Upper lobe of right lung (tissue), 1 donor: ENCODE measurements around the gene PIK3CB. TPM values are rescaled to one million over a fixed set of nuclear protein-coding genes. Genes with fewer than 3 reads are reported as not detected.
"Not testable (repeated sequence)": the region's sequence is repeated elsewhere in the genome, so short reads cannot be mapped to it uniquely, and the experiment has no call there.

ENCODE experiments used
- ATAC-seq: fragments of 200-7000 bp; cut with Tn5 transposase; one replicate; pipeline ENCODE4 v1.9.1; 2020; ENCODE audit warnings: mild to moderate bottlenecking, moderate library complexity
- DNase-seq: peaks from one replicate; pipeline ENCODE4 v3.0.0-alpha.2; 2020
- H3K27ac ChIP-seq: fragments of 200-600 bp; one replicate; pipeline ENCODE4 v1.8.0; 2022
- H3K27me3 ChIP-seq: fragments of 200-600 bp; one replicate; pipeline ENCODE4 v1.8.0; 2022; ENCODE audit warnings: mild to moderate bottlenecking
- H3K36me3 ChIP-seq: fragments of 200-600 bp; one replicate; pipeline ENCODE4 v1.8.0; 2022
- H3K4me1 ChIP-seq: fragments of 200-600 bp; one replicate; pipeline ENCODE4 v1.8.0; 2022
- H3K4me3 ChIP-seq: fragments of 200-600 bp; one replicate; pipeline ENCODE4 v1.8.0; 2022; ENCODE audit warnings: mild to moderate bottlenecking
- H3K9me3 ChIP-seq: fragments of 200-600 bp; one replicate; pipeline ENCODE4 v1.8.0; 2022
- intact Hi-C: fragments of 100-400 bp; cut with DNase I; formaldehyde crosslinking; loops from one replicate; pipeline ENCODE4 v1.11.0; 2022
- total RNA-seq: library from RNA; stranded (reverse); fragmentation: NEBNext Ultra II Directional; extraction: Animal tissue kit (Norgen Biotek cat#: 25700); gene quantifications from one replicate; pipeline ENCODE4 v1.2.1, GENCODE V29; 2021
- TF ChIP-seq, protein P1 (sequence below): fragments of 200-600 bp; IDR thresholded peaks from one replicate; pipeline ENCODE4 v1.8.0; 2022; ENCODE audit warnings: antibody characterized with exemption
- donor health status: DM: no; HTN: yes; CAD: no; lungs with severe emphysema.

PIK3CB gene
- total RNA-seq, 1 donor from 2014 or later = 37.4 TPM

- H3K27ac ChIP-seq = peak overlapping the region; percentile 92
- H3K4me1 ChIP-seq = peaks cover 12% of the 10 kb centered on the region
- TF ChIP-seq, protein P1, sequence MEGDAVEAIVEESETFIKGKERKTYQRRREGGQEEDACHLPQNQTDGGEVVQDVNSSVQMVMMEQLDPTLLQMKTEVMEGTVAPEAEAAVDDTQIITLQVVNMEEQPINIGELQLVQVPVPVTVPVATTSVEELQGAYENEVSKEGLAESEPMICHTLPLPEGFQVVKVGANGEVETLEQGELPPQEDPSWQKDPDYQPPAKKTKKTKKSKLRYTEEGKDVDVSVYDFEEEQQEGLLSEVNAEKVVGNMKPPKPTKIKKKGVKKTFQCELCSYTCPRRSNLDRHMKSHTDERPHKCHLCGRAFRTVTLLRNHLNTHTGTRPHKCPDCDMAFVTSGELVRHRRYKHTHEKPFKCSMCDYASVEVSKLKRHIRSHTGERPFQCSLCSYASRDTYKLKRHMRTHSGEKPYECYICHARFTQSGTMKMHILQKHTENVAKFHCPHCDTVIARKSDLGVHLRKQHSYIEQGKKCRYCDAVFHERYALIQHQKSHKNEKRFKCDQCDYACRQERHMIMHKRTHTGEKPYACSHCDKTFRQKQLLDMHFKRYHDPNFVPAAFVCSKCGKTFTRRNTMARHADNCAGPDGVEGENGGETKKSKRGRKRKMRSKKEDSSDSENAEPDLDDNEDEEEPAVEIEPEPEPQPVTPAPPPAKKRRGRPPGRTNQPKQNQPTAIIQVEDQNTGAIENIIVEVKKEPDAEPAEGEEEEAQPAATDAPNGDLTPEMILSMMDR = peak; percentile 37
- ATAC-seq = peak; percentile 51
- H3K27me3 ChIP-seq = no peaks in the 10 kb centered on the region
- H3K4me3 ChIP-seq = peak overlapping the region; percentile 90
- no peaks in the 10 kb centered on the region for H3K9me3 ChIP-seq
- DNase-seq = no peak
- no peaks in the 10 kb centered on the region for H3K36me3 ChIP-seq
- intact Hi-C loops = no loop called here
These were observed 681 bp downstream of the PIK3CB start for GRCh38 chr3:138833899-138834595.

- ATAC-seq, H3K27me3 ChIP-seq, H3K36me3 ChIP-seq, H3K9me3 ChIP-seq, H3K4me3 ChIP-seq, DNase-seq, intact Hi-C loops: not testable (repeated sequence)
- H3K4me1 ChIP-seq = peaks cover 12% of the 10 kb centered on the region
- H3K27ac ChIP-seq = peak overlapping the region; percentile 92
These were observed 2.2 kb downstream of the PIK3CB start for GRCh38 chr3:138832473-138833057.

- Histone ChIP-seq H3K4me3 (no peak overlapping the region), H3K27me3 (no peaks in the 10 kb centered on the region), H3K27ac (no peak overlapping the region), H3K36me3 (no peaks in the 10 kb centered on the region), H3K9me3 (no peaks in the 10 kb centered on the region), H3K4me1 (peaks cover 12% of the 10 kb centered on the region)
- intact Hi-C loops = no loop called here
- TF ChIP-seq, protein P1 = no peak
- DNase-seq (no peak), ATAC-seq (no peak)
These were observed 4.7 kb downstream of the PIK3CB start for GRCh38 chr3:138829886-138830510.

- intact Hi-C loops = no loop called here
- ATAC-seq (no peak), DNase-seq (no peak)
- Histone ChIP-seq H3K27me3 (no peaks in the 10 kb centered on the region), H3K27ac (no peak overlapping the region), H3K4me3 (no peak overlapping the region), H3K9me3 (no peaks in the 10 kb centered on the region), H3K36me3 (no peaks in the 10 kb centered on the region), H3K4me1 (peaks cover 12% of the 10 kb centered on the region)
- TF ChIP-seq, protein P1 = no peak
These were observed 5.6 kb downstream of the PIK3CB start for GRCh38 chr3:138829097-138829496.

DNA sequence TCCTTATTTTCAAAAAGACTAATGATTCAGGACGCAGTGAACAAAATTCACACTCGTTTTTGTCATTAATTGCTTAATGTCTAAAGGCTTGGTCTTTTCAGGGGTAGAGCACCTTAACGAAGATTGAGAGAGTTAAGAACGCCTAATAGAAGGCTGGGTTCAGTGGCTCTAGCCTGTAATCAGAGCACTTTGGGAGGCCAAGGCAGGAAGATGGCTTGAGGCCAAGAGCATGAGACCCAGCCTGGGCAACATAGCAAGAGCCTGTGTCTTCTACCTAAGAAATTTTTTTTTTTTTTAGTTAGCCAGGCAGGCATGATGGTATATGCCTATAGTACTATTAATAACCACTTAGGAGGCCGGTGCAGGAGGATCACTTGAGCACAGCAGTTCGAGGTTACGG lies 7.5 kb downstream of the PIK3CB start:
- intact Hi-C loops = no loop called here
- Histone ChIP-seq H3K4me1 (peaks cover 6% of the 10 kb centered on the region), H3K27me3 (no peaks in the 10 kb centered on the region), H3K36me3 (no peaks in the 10 kb centered on the region), H3K27ac (no peak overlapping the region), H3K9me3 (no peaks in the 10 kb centered on the region), H3K4me3 (no peak overlapping the region)
- no peak for DNase-seq
- TF ChIP-seq, protein P1 = no peak
- ATAC-seq = no peak

- Histone ChIP-seq H3K4me1 (peaks cover 6% of the 10 kb centered on the region), H3K9me3 (no peaks in the 10 kb centered on the region), H3K27me3 (no peaks in the 10 kb centered on the region), H3K36me3 (no peaks in the 10 kb centered on the region), H3K27ac (no peak overlapping the region), H3K4me3 (no peak overlapping the region)
- TF ChIP-seq, protein P1 = no peak
- DNase-seq = no peak
- ATAC-seq = no peak
- intact Hi-C loops = no loop called here
These were observed 9.4 kb downstream of the PIK3CB start for GRCh38 chr3:138825336-138825735.
